WTC11 (cell line): ENCODE results near the gene ILRUN. TPM values are rescaled to one million over a fixed set of nuclear protein-coding genes. Genes with fewer than 3 reads are reported as not detected.
"Not testable (repeated sequence)": the region's sequence is repeated elsewhere in the genome, so short reads cannot be mapped to it uniquely, and the experiment has no call there.

Experiments
- ATAC-seq: fragments of 200-7000 bp; cut with Tn5 transposase; 2 replicates; pipeline ENCODE4 v1.10.0; 2021; ENCODE audit warnings: mild to moderate bottlenecking, moderate library complexity
- CTCF ChIA-PET: fragments of 300-600 bp; sonication (Branson Sonifier 250); formaldehyde crosslinking; loops from one replicate; lab custom pipeline; 2021; ENCODE audit warnings: antibody characterized with exemption; lab: Charles Lee
- POLR2A ChIA-PET: fragments of 350-600 bp; sonication (Branson Sonifier 250); formaldehyde crosslinking; loops from one replicate; lab custom pipeline; 2021; ENCODE audit warnings: antibody characterized with exemption; lab: Charles Lee
- DNase-seq: peaks from one replicate; pipeline ENCODE4 v3.0.0; 2021; ENCODE audit warnings: low spot score
- H3K27ac Mint-ChIP-seq: 2 replicates; pipeline ENCODE4 v1.8.0; 2021; ENCODE audit warnings: mixed read lengths
- H3K27me3 Mint-ChIP-seq: 2 replicates; pipeline ENCODE4 v1.8.0; 2021; ENCODE audit warnings: low read depth, mild to moderate bottlenecking, moderate library complexity, mixed read lengths
- H3K36me3 Mint-ChIP-seq: 2 replicates; pipeline ENCODE4 v1.8.0; 2021; ENCODE audit warnings: mixed read lengths
- H3K4me1 Mint-ChIP-seq: 2 replicates; pipeline ENCODE4 v1.8.0; 2022; ENCODE audit warnings: mixed read lengths
- H3K4me3 Mint-ChIP-seq: 2 replicates; pipeline ENCODE4 v1.8.0; 2021; ENCODE audit warnings: mild to moderate bottlenecking, moderate library complexity, mixed read lengths
- H3K9me3 Mint-ChIP-seq: 2 replicates; pipeline ENCODE4 v1.8.0; 2021; ENCODE audit warnings: mixed read lengths
- E2F1 ChIP-seq: sonication (generic); formaldehyde crosslinking; IDR thresholded peaks from 2 replicates; pipeline ENCODE4 v1.8.0; 2022; ENCODE audit warnings: mild to moderate bottlenecking, missing genetic modification reagents
- EMX1 ChIP-seq: fragments of 250-450 bp; sonication (Bioruptor Pico); IDR thresholded peaks from 2 replicates; pipeline ENCODE4 v1.8.0; 2021; ENCODE audit warnings: mild to moderate bottlenecking
- ERG ChIP-seq: fragments of 250-450 bp; sonication (Bioruptor Pico); IDR thresholded peaks from 2 replicates; pipeline ENCODE4 v1.8.0; 2021; ENCODE audit warnings: mild to moderate bottlenecking
- ETV6 ChIP-seq: sonication (generic); formaldehyde crosslinking; IDR thresholded peaks from 2 replicates; pipeline ENCODE4 v1.8.1; 2022; ENCODE audit warnings: mild to moderate bottlenecking, missing genetic modification reagents
- FOXK1 ChIP-seq: sonication (generic); formaldehyde crosslinking; IDR thresholded peaks from 2 replicates; pipeline ENCODE4 v1.8.0; 2022; ENCODE audit warnings: mild to moderate bottlenecking, moderate library complexity, missing genetic modification reagents
- FOXP1 ChIP-seq: sonication (generic); formaldehyde crosslinking; IDR thresholded peaks from 2 replicates; pipeline ENCODE4 v1.8.0; 2022; ENCODE audit warnings: missing genetic modification reagents, mild to moderate bottlenecking, moderate library complexity, borderline replicate concordance
- GABPB1 ChIP-seq: sonication (generic); formaldehyde crosslinking; IDR thresholded peaks from 2 replicates; pipeline ENCODE4 v1.8.1; 2023; ENCODE audit warnings: mild to moderate bottlenecking, missing genetic modification reagents
- GRHL2 ChIP-seq: fragments of 250-450 bp; sonication (Bioruptor Pico); IDR thresholded peaks from 2 replicates; pipeline ENCODE4 v1.8.0; 2022; ENCODE audit warnings: mild to moderate bottlenecking, moderate library complexity; ENCODE audit not compliant: insufficient replicate concordance, severe bottlenecking
- MYBL2 ChIP-seq: sonication (generic); formaldehyde crosslinking; IDR thresholded peaks from 2 replicates; pipeline ENCODE4 v1.8.1; 2023; ENCODE audit warnings: mild to moderate bottlenecking, moderate library complexity, missing genetic modification reagents
- NFE2L1 ChIP-seq: sonication (generic); formaldehyde crosslinking; IDR thresholded peaks from 2 replicates; pipeline ENCODE4 v1.8.1; 2023; ENCODE audit warnings: missing genetic modification reagents
- RORB ChIP-seq: fragments of 250-450 bp; sonication (Bioruptor Pico); IDR thresholded peaks from 2 replicates; pipeline ENCODE4 v1.9.0; 2021; ENCODE audit warnings: mild to moderate bottlenecking
- SMAD3 ChIP-seq: sonication (generic); formaldehyde crosslinking; IDR thresholded peaks from 2 replicates; pipeline ENCODE4 v1.8.0; 2022; ENCODE audit warnings: missing genetic modification reagents, mild to moderate bottlenecking, borderline replicate concordance
- SMAD4 ChIP-seq: sonication (generic); formaldehyde crosslinking; IDR thresholded peaks from 2 replicates; pipeline ENCODE4 v1.8.0; 2022; ENCODE audit warnings: mild to moderate bottlenecking, missing genetic modification reagents
- SOX15 ChIP-seq: fragments of 250-450 bp; sonication (Bioruptor Pico); IDR thresholded peaks from 2 replicates; pipeline ENCODE4 v1.9.0; 2021; ENCODE audit warnings: mild to moderate bottlenecking
- SP1 ChIP-seq: sonication (generic); formaldehyde crosslinking; conservative IDR thresholded peaks from 2 replicates; pipeline ENCODE4 v1.8.1; 2022; ENCODE audit warnings: missing genetic modification reagents
- TCF7 ChIP-seq: sonication (generic); formaldehyde crosslinking; IDR thresholded peaks from 2 replicates; pipeline ENCODE4 v1.8.0; 2022; ENCODE audit warnings: mild to moderate bottlenecking, low read depth, missing genetic modification reagents, moderate library complexity
- TEAD4 ChIP-seq: sonication (generic); formaldehyde crosslinking; IDR thresholded peaks from 2 replicates; pipeline ENCODE4 v1.8.0; 2022; ENCODE audit warnings: mild to moderate bottlenecking, missing genetic modification reagents
- ZBTB43 ChIP-seq: sonication (generic); formaldehyde crosslinking; IDR thresholded peaks from 2 replicates; pipeline ENCODE4 v1.8.1; 2023; ENCODE audit warnings: mild to moderate bottlenecking, missing genetic modification reagents
- ZNF121 ChIP-seq: sonication (generic); formaldehyde crosslinking; IDR thresholded peaks from 2 replicates; pipeline ENCODE4 v1.8.0; 2023; ENCODE audit warnings: missing genetic modification reagents
- ZNF232 ChIP-seq: sonication (generic); formaldehyde crosslinking; IDR thresholded peaks from 2 replicates; pipeline ENCODE4 v1.8.0; 2022; ENCODE audit warnings: mild to moderate bottlenecking, missing genetic modification reagents
- ZNF396 ChIP-seq: fragments of 250-450 bp; sonication (Bioruptor Pico); IDR thresholded peaks from 2 replicates; pipeline ENCODE4 v1.8.0; 2021; ENCODE audit warnings: mild to moderate bottlenecking, moderate library complexity, borderline replicate concordance
- ZNF423 ChIP-seq: fragments of 250-450 bp; sonication (Bioruptor Pico); IDR thresholded peaks from 2 replicates; pipeline ENCODE4 v2.1.2; 2022; ENCODE audit warnings: mild to moderate bottlenecking, moderate library complexity
- ZNF671 ChIP-seq: fragments of 250-450 bp; sonication (Bioruptor Pico); IDR thresholded peaks from 2 replicates; pipeline ENCODE4 v1.8.0; 2021; ENCODE audit warnings: mild to moderate bottlenecking
- total RNA-seq: library from RNA; stranded (reverse); gene quantifications from 3 replicates; pipeline ENCODE4 v1.2.3, GENCODE V29; 2021
- TF ChIP-seq, protein P1 (sequence below): sonication (generic); formaldehyde crosslinking; IDR thresholded peaks from 2 replicates; pipeline ENCODE4 v1.8.1; 2023; ENCODE audit warnings: mild to moderate bottlenecking, missing genetic modification reagents, moderate library complexity
- TF ChIP-seq, protein P2 (sequence below): fragments of 250-450 bp; sonication (Bioruptor Pico); IDR thresholded peaks from 2 replicates; pipeline ENCODE4 v1.9.0; 2021; ENCODE audit warnings: mild to moderate bottlenecking
- TF ChIP-seq, protein P3 (sequence below): sonication (generic); formaldehyde crosslinking; IDR thresholded peaks from 2 replicates; pipeline ENCODE4 v1.8.1; 2022; ENCODE audit warnings: missing genetic modification reagents, borderline replicate concordance

ILRUN gene
- total RNA-seq, 1 experiment from 2014 or later = 75.5 TPM

GRCh38 chr6:34684364-34684763 lies 12.2 kb downstream of the ILRUN start:
- Mint-ChIP-seq H3K4me3 (no peak overlapping the region), H3K9me3 (peaks cover 4% of the 10 kb centered on the region; the same call in 1 of the 2 replicates), H3K4me1 (no peaks in the 10 kb centered on the region; the same call in 1 of the 2 replicates), H3K27me3 (no peaks in the 10 kb centered on the region), H3K36me3 (peaks cover 11% of the 10 kb centered on the region), H3K27ac (no peak overlapping the region)
- DNase-seq = no peak
- CTCF ChIA-PET = no interaction called here
- ATAC-seq = no peak
- TF ChIP-seq ZNF232 (CRISPR knock-in tag) (no peak), SP1 (CRISPR knock-in tag) (no peak), ZNF423 (no peak), MYBL2 (CRISPR knock-in tag) (no peak), SOX15 (CRISPR knock-in tag) (no peak), ZBTB43 (CRISPR knock-in tag) (no peak), TEAD4 (CRISPR knock-in tag) (no peak), ERG (no peak), RORB (CRISPR knock-in tag) (no peak), GRHL2 (no peak), EMX1 (no peak), SMAD3 (CRISPR knock-in tag) (no peak), E2F1 (no peak), ZNF396 (CRISPR knock-in tag) (no peak), FOXK1 (CRISPR knock-in tag) (no peak), TCF7 (no peak)
- TF ChIP-seq, protein P1, sequence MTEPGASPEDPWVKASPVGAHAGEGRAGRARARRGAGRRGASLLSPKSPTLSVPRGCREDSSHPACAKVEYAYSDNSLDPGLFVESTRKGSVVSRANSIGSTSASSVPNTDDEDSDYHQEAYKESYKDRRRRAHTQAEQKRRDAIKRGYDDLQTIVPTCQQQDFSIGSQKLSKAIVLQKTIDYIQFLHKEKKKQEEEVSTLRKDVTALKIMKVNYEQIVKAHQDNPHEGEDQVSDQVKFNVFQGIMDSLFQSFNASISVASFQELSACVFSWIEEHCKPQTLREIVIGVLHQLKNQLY (CRISPR knock-in tag) = no peak
- TF ChIP-seq, protein P2, sequence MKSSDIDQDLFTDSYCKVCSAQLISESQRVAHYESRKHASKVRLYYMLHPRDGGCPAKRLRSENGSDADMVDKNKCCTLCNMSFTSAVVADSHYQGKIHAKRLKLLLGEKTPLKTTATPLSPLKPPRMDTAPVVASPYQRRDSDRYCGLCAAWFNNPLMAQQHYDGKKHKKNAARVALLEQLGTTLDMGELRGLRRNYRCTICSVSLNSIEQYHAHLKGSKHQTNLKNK (CRISPR knock-in tag) = no peak
- POLR2A ChIA-PET = interaction anchor here (0.5 kb wide), 1 partner anchor 121 kb away, joined by 4 read pairs; no protein-coding TSS in a partner anchor

DNA sequence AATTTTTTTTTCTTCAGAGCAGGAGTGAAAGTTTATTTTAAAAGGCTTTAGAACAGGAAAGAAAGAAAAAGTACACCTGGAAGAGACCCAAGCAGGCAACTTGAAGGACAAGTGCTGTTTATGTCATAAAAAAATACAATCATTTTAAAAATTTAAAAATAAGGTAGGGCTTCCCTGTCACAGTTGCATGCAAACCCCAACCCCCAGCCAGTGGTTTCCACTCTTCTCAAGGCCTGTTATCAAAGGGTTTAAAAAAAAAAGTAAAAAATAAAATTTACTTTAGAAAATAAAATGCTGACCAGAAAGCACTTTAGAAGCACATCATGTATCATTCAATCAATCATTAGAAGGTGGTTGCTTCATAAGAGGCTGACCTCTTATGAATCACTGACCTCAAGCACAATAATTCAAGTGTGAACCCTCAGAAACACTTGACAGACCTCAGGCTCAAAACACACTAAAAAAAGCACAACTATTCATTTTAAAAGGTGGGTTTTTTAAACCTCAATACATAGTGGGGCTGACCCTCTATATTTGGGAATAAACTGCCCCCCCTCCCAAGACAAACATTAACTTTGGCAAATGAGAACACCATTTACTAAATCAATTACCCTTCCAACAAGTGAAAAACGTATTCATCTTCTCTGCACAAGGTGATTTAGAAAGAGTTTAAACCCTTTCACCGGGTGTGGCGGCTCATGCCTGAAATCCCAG lies 15.6 kb downstream of the ILRUN start:
- no peak for ATAC-seq
- no peak for TF ChIP-seq GABPB1
- TF ChIP-seq, protein P3, sequence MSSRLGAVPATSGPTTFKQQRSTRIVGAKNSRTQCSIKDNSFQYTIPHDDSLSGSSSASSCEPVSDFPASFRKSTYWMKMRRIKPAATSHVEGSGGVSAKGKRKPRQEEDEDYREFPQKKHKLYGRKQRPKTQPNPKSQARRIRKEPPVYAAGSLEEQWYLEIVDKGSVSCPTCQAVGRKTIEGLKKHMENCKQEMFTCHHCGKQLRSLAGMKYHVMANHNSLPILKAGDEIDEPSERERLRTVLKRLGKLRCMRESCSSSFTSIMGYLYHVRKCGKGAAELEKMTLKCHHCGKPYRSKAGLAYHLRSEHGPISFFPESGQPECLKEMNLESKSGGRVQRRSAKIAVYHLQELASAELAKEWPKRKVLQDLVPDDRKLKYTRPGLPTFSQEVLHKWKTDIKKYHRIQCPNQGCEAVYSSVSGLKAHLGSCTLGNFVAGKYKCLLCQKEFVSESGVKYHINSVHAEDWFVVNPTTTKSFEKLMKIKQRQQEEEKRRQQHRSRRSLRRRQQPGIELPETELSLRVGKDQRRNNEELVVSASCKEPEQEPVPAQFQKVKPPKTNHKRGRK (CRISPR knock-in tag) = no peak
- TF ChIP-seq FOXP1 (CRISPR knock-in tag) = no peak
- TF ChIP-seq TCF7 = no peak
- TF ChIP-seq SMAD4 = no peak
- no peak for TF ChIP-seq ETV6
- TF ChIP-seq ZNF671 = no peak
- no peak for TF ChIP-seq NFE2L1 (CRISPR knock-in tag)
- no peak for TF ChIP-seq ZNF121 (CRISPR knock-in tag)
- Mint-ChIP-seq H3K9me3 (no peaks in the 10 kb centered on the region), H3K36me3 (no peaks in the 10 kb centered on the region), H3K27ac (no peak overlapping the region), H3K4me1 (no peaks in the 10 kb centered on the region; the same call in 1 of the 2 replicates), H3K27me3 (no peaks in the 10 kb centered on the region), H3K4me3 (no peak overlapping the region)
- ChIA-PET POLR2A (no interaction called here), CTCF (no interaction called here)
- no peak for DNase-seq

DNA sequence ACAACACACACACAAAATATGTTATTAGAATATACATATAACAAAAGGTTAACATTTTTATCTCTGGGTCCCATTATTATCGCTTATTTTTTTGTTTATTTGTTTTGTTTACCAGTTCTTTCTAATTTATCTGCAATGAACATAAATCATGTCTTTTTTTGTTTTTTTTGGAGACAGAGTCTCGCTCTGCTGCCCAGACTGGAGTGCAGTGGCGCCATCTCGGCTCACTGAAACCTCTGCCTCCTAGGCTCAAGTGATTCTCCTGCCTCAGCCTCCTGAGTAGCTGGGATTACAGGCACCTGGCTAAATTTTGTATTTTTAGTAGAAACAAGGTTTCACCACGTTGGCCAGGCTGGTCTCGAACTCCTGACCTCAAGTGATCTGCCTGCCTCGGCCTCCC lies 16.3 kb downstream of the ILRUN start:
- H3K4me1 Mint-ChIP-seq, H3K27ac Mint-ChIP-seq, H3K9me3 Mint-ChIP-seq, H3K4me3 Mint-ChIP-seq, ATAC-seq, CTCF ChIA-PET, H3K27me3 Mint-ChIP-seq, DNase-seq, H3K36me3 Mint-ChIP-seq, POLR2A ChIA-PET: not testable (repeated sequence)
